ENCODE results near the gene PLCE1.

PLCE1 gene

DNA sequence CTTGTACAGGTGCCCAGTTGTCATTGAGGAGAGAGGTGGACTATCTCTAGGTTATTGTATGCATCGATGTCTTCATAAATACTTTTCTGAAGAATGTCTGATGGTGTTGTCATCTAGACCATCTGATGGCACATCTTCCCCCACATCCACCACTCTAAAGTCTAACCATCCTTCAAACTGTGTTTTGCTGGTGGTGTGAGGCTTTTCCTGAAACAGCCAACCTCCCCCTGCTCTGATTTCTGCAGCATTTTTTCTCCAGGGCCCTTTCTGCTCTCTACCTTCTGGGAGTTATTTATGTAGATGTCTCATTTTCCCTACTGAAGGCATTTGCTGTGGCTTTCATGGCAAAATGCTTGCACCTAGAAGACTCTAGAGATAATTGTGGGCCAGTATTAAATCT lies 1.5 kb downstream of the PLCE1 start:
- no peak for DNase-seq

DNA sequence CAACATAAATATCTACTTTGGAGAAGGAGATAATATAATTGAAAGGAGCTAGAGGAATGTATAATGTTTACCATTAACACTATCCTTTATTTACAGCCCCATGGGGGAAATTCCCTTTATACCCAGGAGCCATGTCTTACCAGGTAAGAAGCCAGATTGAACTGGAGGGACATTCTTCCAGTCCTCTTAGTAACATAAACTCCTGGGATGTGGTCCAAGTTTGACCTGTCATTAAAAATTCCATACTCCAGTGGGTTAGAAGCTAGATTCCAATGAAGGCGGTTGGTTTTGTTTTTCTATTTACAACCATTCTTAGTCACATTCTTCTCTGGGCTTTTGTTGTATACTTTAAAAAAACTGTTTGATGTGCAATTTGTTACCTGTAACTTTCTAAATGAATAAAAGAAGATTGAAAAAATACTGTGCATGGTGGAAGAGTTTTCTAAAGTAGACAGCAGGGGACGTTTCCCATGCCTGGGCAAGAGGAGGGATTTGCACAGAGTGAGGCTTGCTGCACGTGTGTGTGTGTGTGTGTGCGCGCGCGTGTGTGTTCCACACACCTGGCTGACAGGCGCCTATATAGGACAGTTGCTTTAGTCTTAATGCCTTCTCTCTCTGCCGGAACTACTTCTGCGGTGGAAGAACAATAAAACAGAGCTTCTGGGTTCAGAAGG lies 2.0 kb downstream of the PLCE1 start:
- DNase-seq, result no peak

DNA sequence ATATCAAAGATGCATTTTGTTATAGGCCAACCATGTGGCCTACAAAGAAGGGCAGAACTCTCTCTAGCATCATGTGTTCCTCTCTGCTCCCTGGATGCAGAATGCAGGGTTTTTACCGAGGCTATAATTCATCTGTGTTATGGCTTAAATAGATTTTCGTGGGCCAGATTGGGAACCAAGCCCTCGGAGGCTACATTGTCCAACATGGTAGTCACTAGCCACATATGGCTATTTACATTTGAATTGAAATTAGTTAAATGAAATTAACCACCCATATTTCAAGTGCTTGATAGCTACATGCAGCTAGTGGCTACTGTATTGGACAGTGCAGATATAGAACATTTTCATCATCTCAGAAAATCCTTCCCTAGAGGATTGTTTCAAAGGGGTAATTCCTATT lies 2.8 kb downstream of the PLCE1 start:
- no peak for DNase-seq

DNA sequence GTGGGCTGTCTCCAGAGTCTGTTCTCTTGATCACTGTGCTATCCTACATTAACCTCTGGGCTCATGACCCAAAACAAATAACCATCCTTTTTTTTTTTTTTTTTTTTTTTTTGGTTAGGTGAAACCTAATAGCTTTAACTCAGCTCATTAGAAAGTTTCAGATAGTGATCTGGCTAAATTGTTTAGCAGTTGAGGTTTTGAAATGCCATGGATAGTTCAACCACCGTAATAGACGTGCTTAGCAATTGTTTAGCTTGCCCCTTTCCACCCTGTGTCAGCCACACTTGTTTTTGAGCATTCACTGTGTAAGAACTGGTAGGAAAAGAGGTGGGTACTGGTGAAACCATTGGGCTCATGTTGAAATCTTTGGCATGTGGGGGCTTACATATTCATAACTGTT lies 3.8 kb downstream of the PLCE1 start:
- DNase-seq, result no peak

DNA sequence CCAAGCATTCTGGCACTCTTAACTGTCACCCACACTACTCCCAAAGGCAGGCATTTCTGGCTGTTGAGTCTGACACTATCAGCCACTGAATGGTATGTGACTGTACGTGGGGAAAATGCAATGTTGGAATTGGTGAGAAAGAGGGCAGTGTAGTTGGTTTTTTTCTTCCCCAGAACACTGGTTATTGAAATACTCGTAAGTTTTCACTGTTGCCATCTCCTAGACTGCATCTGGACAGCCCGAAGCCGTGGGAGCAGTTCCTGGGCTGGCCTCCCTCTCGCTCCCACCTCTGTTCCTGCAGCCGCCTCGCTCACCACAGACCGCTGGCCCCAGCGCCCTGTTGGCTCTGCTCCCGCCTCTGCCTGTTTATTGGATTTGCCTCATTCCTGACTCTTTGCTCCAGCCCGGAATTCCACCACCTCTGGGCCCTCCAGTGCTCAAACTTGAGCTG lies 5.7 kb downstream of the PLCE1 start:
- DNase-seq, result no peak

DNA sequence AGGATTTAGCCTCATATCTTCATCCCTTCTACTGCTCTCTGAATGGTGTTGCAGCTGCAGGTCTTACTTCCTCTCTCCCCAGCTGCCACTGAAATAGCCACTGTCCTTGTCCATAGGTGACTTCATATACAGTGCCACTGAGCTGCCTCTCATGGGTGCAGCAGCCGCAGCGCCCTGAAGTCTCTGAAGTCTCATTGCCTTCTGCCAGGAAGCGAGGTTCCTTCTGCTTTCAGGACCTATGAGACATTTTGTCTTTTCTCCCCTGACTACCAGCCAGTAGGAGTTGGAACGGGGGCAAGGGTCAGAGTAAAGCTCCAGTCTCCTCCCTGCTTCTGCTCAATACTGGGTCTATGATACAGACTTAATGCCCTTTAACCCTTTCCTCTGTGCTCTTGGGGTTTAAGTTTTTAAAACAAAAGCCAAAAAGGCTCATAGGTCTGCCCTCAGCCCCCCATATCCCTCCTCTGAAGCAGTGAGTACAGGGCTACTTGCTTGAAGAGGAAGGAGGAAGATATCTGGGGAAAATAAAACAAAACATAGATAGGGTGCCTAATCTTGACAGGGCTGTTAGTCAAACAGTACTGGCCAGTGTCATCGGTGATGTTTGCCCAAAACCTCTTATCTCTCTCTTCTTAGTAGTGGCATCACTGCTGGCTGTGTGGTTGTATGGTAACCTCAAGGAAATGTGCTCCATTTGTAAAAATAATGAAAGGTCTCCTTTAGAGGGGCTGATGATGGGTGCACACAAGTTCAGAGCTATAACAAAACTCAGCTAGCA lies 7.1 kb downstream of the PLCE1 start:
- no peak for DNase-seq

DNA sequence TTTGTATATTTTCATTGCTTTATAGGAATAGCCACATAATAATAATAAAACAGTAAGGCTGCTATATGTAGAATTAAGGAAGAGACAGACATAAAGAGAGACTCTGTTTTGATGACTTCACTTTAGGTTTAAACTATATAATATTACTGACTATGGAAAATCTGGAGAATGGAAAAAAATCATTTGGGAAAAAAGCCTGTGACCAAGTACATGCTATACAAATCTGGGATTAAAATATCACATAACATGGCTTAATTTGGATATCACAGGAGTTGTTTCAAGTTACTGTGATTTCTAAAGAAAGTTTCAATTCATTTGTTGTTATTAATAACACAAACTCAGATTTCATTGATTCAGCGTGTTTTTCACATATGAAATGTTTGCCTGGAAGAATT lies 7.7 kb downstream of the PLCE1 start:
- DNase-seq, result no peak

DNA sequence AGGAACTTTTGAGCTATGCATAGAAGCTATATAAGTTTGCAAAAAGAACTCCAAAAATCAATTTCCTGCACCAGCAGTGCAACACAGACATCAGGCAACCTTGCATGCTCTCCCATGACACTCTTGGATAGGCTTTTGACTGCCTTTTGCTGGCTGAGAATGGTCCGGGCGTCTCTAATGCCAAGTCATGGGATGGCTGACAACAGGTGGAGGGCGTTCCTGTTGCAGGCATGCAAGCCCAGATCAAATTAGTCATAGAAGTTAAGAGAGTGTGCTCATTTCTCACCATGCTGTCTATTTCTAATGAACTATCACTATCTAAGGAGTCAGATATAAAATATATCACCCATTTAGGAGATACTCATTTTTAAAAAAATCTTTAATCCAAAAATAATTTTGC lies 8.4 kb downstream of the PLCE1 start:
- no peak for DNase-seq

DNA sequence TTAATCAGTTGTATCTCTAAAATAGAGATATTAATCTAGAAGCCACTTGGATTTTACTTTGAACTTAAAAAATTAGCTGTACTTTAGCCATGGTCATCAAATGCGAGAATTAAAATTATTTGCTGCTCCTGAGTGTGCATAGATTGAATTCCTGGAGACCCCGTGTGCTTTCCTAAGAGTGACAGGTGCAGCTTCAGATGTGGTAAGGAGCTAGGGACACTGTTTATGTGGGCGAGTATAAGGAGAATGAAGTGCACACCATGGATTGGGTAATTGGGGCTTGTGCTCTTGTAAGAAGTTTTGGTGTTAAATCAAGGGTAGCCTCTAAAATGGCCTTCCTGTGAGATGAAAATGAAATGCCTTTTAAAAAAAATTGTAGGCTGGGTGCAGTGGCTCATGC lies 9.8 kb downstream of the PLCE1 start:
- DNase-seq, result no peak

DNA sequence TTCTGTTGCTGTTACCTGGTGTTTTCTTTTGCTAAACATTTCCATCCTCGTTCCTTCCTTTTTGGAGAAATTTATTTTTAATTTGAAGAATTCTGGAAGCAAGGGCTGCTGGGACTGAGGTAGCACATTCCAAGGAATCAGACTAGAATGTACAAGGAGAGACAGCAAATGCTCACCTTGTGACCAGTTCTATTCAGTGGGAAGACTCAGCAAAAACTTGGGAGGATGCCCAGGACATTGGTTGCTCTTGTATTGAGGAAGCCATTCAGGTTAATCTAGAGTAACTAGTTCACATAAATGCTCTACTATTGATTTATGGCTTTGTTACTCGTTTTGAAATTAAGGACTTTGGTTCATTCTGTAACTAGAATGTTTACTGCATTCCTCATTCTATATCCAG lies 11.3 kb downstream of the PLCE1 start:
- no peak for DNase-seq

DNA sequence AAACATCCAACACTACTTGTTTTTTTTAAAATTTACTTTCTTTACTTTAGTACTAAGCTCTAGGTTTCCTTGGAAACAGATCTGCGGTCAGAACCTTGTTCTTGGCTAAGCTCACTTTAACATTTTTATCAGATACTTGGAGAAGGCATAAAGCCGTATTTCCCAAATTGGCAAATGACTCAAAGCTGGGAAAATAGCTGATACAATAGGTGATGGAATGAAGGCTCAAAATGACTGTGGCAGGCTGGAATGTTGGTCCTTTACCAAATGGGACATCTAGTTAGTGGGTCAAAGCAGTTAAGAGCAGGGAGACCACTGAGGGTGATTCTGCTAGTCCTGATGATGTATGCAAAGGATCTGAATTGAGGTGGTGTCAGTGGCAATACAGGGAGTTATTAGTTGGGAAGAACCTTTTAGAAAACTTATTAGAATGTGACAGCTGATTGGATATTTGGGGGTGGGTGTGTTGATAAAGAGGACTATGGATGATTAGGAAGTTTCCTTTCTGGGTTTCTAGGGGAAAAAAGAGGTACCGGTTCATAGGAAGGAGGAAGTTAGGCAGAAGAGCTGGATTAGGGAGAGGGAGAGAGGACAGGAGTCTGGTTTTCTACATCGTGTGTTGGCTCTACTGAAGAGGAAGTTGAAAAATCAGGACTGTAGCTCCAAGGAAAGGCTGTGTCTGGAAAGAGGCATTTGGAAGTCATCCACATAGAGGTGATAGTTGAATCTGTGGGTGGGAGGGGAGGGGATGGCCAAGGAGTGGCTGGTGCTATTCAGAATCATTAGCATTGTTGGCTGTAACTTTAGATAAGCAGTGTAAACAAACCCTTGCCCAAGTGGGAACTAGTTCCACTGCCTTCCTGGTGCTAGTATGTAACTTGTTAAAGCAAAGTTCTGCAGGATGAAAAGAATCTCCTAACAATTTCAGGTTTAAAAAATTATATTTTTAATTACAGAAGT lies 13.1 kb downstream of the PLCE1 start:
- no peak for DNase-seq

DNA sequence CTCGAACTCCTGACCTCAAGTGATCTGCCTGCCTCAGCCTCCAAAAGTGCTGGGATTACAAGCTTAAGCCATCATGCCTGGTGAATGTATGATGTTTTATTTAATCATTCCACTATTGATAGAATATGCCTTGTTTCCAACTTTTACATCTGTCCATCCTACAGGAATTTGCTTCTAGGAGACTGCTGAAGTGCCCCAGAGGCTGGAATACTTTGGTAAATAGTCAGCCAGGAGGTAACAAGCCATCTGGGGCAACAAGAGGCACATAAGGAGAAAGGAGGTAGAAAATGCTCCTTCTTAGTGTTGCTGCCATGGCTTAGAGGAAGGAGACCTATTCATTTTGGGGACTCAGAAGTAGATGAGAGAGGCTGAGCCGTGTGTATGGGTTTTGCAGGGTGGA lies 14.8 kb downstream of the PLCE1 start:
- DNase-seq, result no peak

DNA sequence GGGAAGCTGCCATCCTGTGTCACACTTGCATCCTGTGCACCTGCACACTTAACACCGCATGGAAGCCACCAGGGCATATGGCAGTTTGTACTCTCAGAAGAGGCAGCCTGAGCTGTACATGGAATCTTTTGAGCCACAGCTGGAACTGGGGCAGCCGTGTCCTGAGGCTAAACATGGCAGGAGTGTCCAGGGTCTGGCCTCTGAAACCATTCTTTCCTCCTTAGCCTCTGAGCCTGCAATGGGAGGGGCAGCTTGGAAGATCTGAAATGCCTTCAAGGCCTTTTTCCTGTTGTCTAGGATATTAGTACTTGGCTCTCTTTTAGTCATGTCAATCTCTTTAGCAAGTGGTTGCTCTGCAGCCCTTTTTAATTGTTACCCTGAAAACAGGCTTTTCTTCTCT lies 16.4 kb downstream of the PLCE1 start:
- no peak for DNase-seq

DNA sequence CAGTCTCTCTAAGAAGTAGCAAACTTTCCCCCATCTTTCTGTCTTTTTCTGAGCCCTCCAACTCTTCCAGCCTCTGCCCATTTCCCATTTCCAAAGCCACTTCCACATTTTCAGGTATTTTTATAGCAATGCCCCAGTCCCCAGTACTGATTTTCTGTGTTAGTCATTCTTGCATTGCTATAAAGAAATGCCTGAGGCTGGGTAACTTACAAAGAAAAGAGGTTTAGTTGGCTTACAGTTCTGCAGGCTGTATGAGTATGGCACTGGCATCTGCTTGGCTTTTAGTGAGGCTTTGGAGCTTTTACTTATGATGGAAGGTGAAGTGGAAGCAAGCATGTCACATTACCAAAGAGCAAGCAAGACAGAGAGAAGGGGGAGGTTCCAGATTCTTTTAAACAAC lies 17.2 kb downstream of the PLCE1 start:
- no peak for DNase-seq

DNA sequence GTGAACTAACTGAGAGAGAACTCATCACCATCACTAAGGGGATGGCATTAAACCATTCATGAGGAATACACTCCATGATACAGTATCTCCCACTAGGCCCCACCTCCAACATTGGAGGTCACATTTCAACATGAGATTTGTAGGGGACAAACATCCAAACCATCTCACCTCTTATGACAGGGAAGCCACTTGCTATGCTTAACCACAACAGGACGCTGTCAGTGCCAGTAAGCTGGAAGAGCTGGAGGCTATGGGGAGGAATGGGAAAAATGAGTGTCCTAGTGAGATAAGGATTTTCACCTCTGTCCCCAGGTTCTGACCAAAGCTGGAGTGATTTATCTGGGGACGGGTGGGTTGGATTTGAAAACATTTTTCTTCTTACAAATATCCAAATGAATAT lies 17.6 kb downstream of the PLCE1 start:
- no peak for DNase-seq

DNA sequence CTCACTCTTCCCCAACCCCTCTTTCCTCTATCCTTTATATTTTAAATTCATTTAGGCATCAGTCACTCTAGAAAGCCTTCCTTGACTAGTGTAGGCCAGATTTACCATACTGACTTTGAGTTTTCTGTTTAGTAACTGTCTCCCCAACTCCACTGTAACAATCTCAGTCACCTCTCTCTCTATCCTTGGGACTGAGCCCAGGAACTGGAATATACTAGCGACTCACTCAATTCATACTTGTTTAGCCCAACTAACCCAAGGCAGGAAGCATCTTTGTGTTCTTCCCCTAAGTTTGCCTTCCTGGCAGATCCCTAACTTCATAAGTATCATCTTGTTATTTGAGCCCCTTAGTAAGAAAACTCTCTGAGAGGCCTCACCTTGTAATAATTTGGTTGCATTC lies 19.1 kb downstream of the PLCE1 start:
- DNase-seq, result no peak

DNA sequence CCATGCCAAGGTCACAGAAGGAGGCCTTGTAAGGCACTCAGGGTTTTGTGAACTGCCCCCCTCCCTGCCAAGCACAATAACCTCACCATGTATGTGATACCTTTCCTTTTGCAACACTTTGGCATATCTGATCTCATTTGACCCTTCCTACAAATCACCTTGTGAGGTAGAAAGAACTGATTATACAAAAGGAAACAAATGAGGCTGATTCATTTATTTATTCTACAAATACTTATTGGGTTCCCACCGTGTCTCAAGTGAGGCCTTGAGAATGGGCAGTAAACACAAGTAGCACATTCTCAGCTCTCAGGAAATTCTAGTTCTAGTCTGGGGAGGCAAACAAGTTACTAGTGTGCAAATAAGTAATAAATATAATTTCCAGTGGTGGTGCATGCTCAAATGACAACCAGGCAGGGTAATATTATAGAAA lies 19.6 kb downstream of the PLCE1 start:
- no peak for DNase-seq

DNA sequence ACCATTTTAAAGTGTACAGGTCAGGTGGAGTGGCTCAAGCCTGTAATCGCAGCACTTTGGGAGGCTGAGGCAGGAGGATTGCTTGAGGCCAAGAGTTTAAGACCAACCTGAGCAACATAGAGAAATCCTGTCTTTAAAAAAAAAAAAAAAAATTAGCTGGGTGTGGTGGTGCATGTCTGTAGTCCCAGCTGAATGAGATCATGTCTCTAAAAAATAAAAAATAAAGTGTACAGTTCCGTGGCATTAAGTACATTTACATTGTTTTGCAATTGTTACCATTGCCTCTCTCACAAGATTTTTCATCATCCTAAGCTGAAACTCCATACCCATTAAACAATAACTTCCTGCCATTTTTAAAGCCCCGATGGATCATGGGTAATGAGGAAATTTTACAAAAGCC lies 20.6 kb downstream of the PLCE1 start:
- no peak for DNase-seq

DNA sequence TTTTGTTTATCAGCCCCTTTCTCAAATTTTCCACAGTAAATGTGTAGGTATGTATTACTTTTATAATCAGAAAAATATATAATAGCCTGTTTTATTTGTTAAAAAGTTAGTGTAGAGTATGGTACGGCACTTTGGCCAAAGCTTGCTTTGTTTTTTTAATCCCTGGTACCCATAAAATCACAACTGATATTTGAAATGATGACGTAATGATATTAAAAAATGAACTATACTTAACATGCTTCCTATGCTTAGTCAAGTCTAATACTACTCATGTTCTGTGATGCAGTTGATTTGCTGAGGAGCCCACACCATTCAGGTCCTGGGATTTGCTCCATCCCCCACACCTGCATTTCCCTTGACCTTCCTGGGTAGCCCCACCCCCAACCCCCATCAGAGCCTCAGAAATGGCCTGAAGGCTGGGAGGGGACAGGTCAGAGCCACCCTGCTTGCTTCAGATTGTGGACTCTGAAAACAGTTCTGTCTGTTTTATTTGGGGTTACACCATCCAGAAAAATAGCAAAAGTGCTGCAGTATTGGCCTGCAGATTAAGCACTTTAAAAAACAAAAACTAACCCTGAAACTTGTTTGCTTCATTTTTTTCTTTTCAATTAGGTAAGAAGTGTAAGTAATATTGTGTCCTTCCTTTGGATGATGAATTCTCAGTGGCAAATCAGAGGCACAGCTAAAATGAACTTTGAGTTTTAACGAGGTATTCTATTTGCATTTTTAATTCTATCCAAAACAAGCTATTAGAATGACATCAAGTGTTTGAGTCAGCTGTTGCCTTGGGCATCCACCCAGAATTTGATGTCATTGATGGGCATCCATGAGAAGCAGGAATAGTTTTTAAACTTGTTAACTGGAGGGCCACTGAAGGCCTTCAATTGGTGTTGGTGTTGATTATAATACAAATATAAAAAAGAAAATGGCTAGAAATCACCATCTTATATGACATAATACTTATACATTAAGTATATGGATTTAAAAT lies 23.3 kb downstream of the PLCE1 start:
- DNase-seq, result no peak

DNA sequence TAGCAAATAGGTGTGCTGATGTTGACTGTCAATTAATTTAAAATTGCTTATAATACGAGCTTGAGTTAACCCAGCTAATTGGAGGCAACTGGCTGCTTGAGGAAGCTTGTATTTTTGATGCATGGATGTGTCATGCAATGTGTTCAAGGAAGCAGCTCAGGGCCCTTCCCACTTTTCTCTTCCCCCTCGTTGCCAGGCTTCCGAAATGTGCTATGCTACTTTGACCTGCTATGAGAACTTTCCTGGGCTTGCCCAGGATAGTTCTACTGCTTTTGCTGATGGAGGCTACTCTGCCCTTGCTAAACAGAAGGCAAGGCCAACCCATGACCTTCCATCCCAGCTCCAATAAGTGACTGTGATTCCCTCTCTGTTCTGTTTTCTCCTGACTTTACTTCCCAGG lies 24.4 kb downstream of the PLCE1 start:
- no peak for DNase-seq

DNA sequence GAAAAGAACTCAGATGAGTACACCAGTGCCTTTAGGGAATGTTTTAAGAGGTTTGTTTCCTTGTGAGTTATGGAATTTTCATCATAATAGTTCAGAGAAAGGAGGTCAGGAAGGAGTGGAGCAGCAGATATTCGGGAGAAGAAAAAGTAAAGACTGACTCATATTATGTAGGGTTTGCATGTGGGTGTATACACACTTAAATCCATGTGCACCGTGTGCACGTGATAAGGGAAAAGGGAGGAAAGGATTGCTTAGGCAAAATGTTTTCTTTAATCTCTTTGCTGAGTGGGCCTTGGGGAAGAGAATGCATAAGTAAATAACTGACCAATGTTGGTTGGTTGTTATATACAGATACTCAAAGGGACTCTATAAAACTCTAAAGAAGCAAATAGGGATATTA lies 30.2 kb downstream of the PLCE1 start:
- no peak for DNase-seq

DNA sequence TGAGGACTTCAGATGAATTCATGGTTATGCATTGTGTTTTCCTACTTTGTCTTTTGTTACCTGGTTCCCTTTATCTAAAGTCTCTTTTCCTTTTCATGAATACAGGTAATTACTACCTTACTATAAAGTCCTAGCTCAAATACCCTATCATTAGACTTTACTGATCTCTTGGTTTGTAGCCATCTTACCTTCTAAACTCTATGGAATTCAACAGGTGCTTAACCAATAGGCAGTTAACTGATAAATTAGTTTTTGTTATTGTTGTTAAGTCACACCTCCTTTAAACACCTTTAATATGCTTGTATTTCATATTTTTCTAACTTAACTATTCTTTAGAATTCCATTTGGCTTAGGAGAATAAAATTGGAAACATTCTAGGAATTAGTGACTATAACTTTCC lies 30.7 kb downstream of the PLCE1 start:
- DNase-seq, result no peak
